Measurements from ENCODE around the gene STX10.

DNA sequence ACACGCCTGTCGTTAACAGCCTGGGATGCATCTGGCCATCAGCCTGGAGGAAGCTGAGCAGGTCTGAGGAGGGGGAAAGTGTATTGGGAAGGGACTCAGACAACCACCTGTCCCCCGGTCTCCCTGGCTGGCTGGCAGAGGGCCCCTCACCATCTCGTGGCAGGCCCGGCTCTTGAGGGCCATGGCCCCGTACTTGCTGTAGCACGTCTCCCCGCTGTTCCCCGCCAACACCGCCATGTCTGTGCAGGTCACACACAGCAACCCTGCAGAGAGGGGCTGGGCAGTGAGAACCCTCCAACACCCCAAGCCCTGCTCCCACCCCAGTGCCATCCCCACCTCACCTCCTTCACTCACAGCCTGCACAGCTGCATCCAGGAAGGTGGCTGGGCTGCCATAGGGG is 37.6 kb downstream of the STX10 start:
- TF ChIP-seq, protein P1, sequence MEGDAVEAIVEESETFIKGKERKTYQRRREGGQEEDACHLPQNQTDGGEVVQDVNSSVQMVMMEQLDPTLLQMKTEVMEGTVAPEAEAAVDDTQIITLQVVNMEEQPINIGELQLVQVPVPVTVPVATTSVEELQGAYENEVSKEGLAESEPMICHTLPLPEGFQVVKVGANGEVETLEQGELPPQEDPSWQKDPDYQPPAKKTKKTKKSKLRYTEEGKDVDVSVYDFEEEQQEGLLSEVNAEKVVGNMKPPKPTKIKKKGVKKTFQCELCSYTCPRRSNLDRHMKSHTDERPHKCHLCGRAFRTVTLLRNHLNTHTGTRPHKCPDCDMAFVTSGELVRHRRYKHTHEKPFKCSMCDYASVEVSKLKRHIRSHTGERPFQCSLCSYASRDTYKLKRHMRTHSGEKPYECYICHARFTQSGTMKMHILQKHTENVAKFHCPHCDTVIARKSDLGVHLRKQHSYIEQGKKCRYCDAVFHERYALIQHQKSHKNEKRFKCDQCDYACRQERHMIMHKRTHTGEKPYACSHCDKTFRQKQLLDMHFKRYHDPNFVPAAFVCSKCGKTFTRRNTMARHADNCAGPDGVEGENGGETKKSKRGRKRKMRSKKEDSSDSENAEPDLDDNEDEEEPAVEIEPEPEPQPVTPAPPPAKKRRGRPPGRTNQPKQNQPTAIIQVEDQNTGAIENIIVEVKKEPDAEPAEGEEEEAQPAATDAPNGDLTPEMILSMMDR (IDR thresholded peaks at IDR 0.05), result no peak
- TF ChIP-seq EP300 (IDR thresholded peaks at IDR 0.05), result no peak
- TF ChIP-seq POLR2A (IDR thresholded peaks at IDR 0.05), result no peak
